K562 (cell line): ENCODE results near the gene INMT. TPM values are rescaled to one million over a fixed set of nuclear protein-coding genes. Genes with fewer than 3 reads are reported as not detected.

Experiments
- ATAC-seq: fragments of 200-7000 bp; cut with Tn5 transposase; 3 replicates; pipeline ENCODE4 v1.9.1; 2020; ENCODE audit warnings: moderate library complexity
- BruUV-seq: library from RNA; stranded (reverse); fragments of 400-500 nt; replicated peaks from 2 replicates; lab custom pipeline; 2021; lab: Mats Ljungman, UMichigan
- CTCF ChIA-PET: fragments of 300-600 bp; formaldehyde crosslinking; extraction: SDS; loops from one replicate; lab custom pipeline; 2021; ENCODE audit warnings: low intra/inter-chr PET ratio; lab: Yijun Ruan, JAX
- POLR2A ChIA-PET: fragments of 300-600, 350-650 bp; sonication (Branson Sonifier 250); formaldehyde crosslinking; extraction: SDS; loops from one replicate; lab custom pipeline; 2021; ENCODE audit warnings: antibody characterized with exemption, inconsistent platforms; lab: Yijun Ruan, JAX
- DNase-seq, 4 experiments: peaks; one replicate each; pipeline versions ENCODE4 v3.0.0 to v3.0.0-alpha.2; 2011 to 2018; ENCODE audit warnings: low spot score in 3 of 4, mixed read lengths in 3 of 4; ENCODE audit errors: extremely low read depth in 1 of 4
- FAIRE-seq: peaks from 2 replicates; lab custom pipeline; 2011; peaks lifted over from hg19 to GRCh38; lab: Jason Lieb, UNC
- H2AFZ ChIP-seq: 2 replicates; pipeline ENCODE4 v1.6.0; 2011; ENCODE audit warnings: low read depth, low read length, control low read depth, inconsistent platforms
- H3K27ac ChIP-seq: fragments of 200-600 bp; 3 replicates; pipeline ENCODE4 v1.8.0; 2011; ENCODE audit warnings: low read depth, mild to moderate bottlenecking, control low read depth, inconsistent platforms, low read length, moderate library complexity, mixed read lengths; ENCODE audit errors: extremely low read depth
- H3K27me3 ChIP-seq, 2 experiments: fragments of 300-600 bp in 1 of 2; 2 replicates in 1 of 2; 3 replicates in 1 of 2; pipeline versions ENCODE4 v1.6.0 to v1.8.0; 2011; ENCODE audit warnings: inconsistent platforms in 2 of 2, low read length in 2 of 2, mild to moderate bottlenecking in 1 of 2, mixed read lengths in 1 of 2, moderate library complexity in 1 of 2; ENCODE audit not compliant: control insufficient read depth in 2 of 2, insufficient read depth in 2 of 2
- H3K36me3 ChIP-seq: fragments of 300-600 bp; 3 replicates; pipeline ENCODE4 v1.8.0; 2011; ENCODE audit warnings: mild to moderate bottlenecking, low read length, inconsistent platforms; ENCODE audit not compliant: control insufficient read depth, insufficient read depth
- H3K4me1 ChIP-seq, 2 experiments: fragments of 200-600 bp in 1 of 2; replicated peaks in 1 of 2; 2 replicates in 1 of 2; 3 replicates in 1 of 2; pipeline versions ENCODE4 v1.5.1 to v1.8.0; 2011; ENCODE audit warnings: inconsistent platforms in 2 of 2, low read length in 2 of 2, mild to moderate bottlenecking in 1 of 2, mixed read lengths in 1 of 2, moderate library complexity in 1 of 2; ENCODE audit not compliant: control insufficient read depth in 2 of 2, insufficient read depth in 2 of 2
- H3K4me2 ChIP-seq: 2 replicates; pipeline ENCODE4 v1.6.1; 2011; ENCODE audit warnings: low read length, control low read depth, inconsistent platforms, mixed read lengths; ENCODE audit not compliant: insufficient read depth
- H3K4me3 ChIP-seq: fragments of 200-600 bp; sonication (generic), shearing (Covaris generic); 2 replicates; pipeline ENCODE4 v1.5.1; 2016; ENCODE audit warnings: control low read depth, inconsistent platforms
- H3K79me2 ChIP-seq: fragments of 200-600 bp; 3 replicates; pipeline ENCODE4 v1.8.0; 2011; ENCODE audit warnings: low read length, inconsistent platforms; ENCODE audit not compliant: control insufficient read depth, insufficient read depth
- H3K9ac ChIP-seq, 2 experiments: 2 replicates each; pipeline versions ENCODE4 v1.6.0 to v1.6.1; 2011; ENCODE audit warnings: low read depth in 2 of 2, low read length in 2 of 2, control low read depth in 1 of 2, inconsistent platforms in 1 of 2, mild to moderate bottlenecking in 1 of 2, mixed read lengths in 1 of 2; ENCODE audit not compliant: insufficient read depth in 1 of 2
- H3K9me1 ChIP-seq: one replicate; pipeline ENCODE4 v1.6.0; 2011; ENCODE audit warnings: inconsistent platforms, mild to moderate bottlenecking, low read length, moderate library complexity; ENCODE audit not compliant: control insufficient read depth, insufficient read depth
- H3K9me3 ChIP-seq: replicated peaks from 2 replicates; pipeline ENCODE4 v1.5.1; 2011; ENCODE audit warnings: low read depth, low read length, inconsistent platforms; ENCODE audit not compliant: control insufficient read depth, insufficient read depth
- H4K20me1 ChIP-seq: replicated peaks from 2 replicates; pipeline ENCODE4 v1.6.1; 2011; ENCODE audit warnings: low read length, inconsistent platforms, mixed read lengths; ENCODE audit not compliant: control insufficient read depth, insufficient read depth
- ZNF197 ChIP-seq: fragments of 200-800 bp; sonication (Bioruptor generic); IDR thresholded peaks from 2 replicates; pipeline ENCODE4 v1.6.1; 2016; ENCODE audit warnings: low read depth, missing genetic modification characterization, missing compliant biosample characterization
- WGBS: fragments of 100-300 bp; shearing (Covaris generic); methylation state at CpG from one replicate; pipeline ENCODE4 v1.1.6; 2016; ENCODE audit warnings: low coverage, mixed read lengths; ENCODE audit not compliant: insufficient coverage; ENCODE audit errors: missing lambda C conversion rate; 5-methylcytosine and 5-hydroxymethylcytosine counted together
- in situ Hi-C: fragments of 300-500 bp; cut with MboI; formaldehyde crosslinking; loops from 4 replicates; pipeline ENCODE4 v1.15.0; 2018; ENCODE audit warnings: inconsistent platforms, mixed read lengths
- intact Hi-C: fragments of 100-400 bp; cut with micrococcal nuclease; formaldehyde crosslinking; loops from 2 replicates; pipeline ENCODE4 v1.14.2; 2022
- polyA plus RNA-seq, 8 experiments: library from polyadenylated mRNA; depleted of rRNA in 4 of 8; stranded (reverse) in 5 of 8; unstranded in 3 of 8; fragments of >200 nt; fragmentation: Nextera tagmentation in 2 of 8; fragmentation: Illumina TruSeq in 1 of 8; extraction: Ambion mirVana in 2 of 8; extraction: Trizol in 1 of 8; gene quantifications; 2 replicates each; pipeline versions ENCODE4 v1.2.1 to v1.2.3, GENCODE V29; 2011 to 2014; ENCODE audit warnings: inconsistent platforms in 1 of 8, missing spikeins in 1 of 8
- total RNA-seq, 7 experiments: library from RNA; depleted of rRNA in 6 of 7; stranded (reverse); fragments of >200 nt in 6 of 7; fragmentation: Illumina TruSeq in 2 of 7; extraction: Trizol in 2 of 7; gene quantifications; 2 replicates each; pipeline versions ENCODE4 v1.2.1 to v1.2.3, GENCODE V29; 2011 to 2021; ENCODE audit warnings: low replicate concordance in 1 of 7
- TF ChIP-seq, protein P1 (sequence below): fragments of 450-650 bp; IDR thresholded peaks from 2 replicates; pipeline ENCODE4 v1.6.1; 2018; ENCODE audit not compliant: partially characterized antibody

The INMT gene
- total and polyA plus RNA-seq, 9 of the 15 experiments (the other 6 are each of a cell fraction or from before 2014, with no cell fraction given) = 0.04 to 0.27 TPM; not detected in 7

DNA sequence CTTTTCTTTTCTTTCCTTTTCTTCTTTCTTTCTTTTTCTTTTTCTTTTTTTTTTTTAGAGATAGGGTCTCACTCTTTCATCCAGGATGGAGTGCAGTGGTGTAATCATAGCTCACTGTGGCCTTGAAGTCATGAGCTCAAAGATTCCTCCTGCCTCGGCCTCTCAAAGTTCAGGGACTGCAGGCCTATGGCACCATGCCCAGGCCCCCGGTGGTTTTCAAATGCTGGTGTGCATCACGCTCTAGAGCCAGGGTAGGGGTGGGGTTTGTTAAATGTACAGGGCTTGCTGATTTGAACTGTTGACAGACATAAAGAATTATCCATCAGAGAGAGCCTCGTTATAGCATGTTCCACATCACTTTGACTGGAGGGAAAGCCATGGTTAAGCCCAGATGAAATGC, 25.0 kb downstream of the INMT start:
- ATAC-seq = no peak

More for the DNA sequence above, 25.0 kb downstream of the INMT start:
- no peak overlapping the region for H3K4me3 ChIP-seq
- 86% methylated on average over 4 of the region's 4 CpGs for WGBS
- intact Hi-C loops = no loop called here
- ChIA-PET CTCF (no interaction called here), POLR2A (no interaction called here)
- peaks cover 7 to 15% of the 10 kb centered on the region in 2 experiments; a peak in 3 of 5 replicates for H3K4me1 ChIP-seq
- H3K9ac ChIP-seq = no peak overlapping the region
- H3K79me2 ChIP-seq = peaks cover 55% of the 10 kb centered on the region
- DNase-seq = no peak
- H3K4me2 ChIP-seq = no peak overlapping the region
- TF ChIP-seq ZNF197 (CRISPR knock-in tag) = no peak
- TF ChIP-seq, protein P1, sequence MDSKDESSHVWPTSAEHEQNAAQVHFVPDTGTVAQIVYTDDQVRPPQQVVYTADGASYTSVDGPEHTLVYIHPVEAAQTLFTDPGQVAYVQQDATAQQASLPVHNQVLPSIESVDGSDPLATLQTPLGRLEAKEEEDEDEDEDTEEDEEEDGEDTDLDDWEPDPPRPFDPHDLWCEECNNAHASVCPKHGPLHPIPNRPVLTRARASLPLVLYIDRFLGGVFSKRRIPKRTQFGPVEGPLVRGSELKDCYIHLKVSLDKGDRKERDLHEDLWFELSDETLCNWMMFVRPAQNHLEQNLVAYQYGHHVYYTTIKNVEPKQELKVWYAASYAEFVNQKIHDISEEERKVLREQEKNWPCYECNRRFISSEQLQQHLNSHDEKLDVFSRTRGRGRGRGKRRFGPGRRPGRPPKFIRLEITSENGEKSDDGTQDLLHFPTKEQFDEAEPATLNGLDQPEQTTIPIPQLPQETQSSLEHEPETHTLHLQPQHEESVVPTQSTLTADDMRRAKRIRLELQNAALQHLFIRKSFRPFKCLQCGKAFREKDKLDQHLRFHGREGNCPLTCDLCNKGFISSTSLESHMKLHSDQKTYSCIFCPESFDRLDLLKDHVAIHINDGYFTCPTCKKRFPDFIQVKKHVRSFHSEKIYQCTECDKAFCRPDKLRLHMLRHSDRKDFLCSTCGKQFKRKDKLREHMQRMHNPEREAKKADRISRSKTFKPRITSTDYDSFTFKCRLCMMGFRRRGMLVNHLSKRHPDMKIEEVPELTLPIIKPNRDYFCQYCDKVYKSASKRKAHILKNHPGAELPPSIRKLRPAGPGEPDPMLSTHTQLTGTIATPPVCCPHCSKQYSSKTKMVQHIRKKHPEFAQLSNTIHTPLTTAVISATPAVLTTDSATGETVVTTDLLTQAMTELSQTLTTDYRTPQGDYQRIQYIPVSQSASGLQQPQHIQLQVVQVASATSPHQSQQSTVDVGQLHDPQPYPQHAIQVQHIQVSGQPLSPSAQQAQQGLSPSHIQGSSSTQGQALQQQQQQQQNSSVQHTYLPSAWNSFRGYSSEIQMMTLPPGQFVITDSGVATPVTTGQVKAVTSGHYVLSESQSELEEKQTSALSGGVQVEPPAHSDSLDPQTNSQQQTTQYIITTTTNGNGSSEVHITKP = peak; percentile 77
- no peak overlapping the region for H2AFZ ChIP-seq
- BruUV-seq = no TSS peak
- H3K27ac ChIP-seq = no peak overlapping the region
- no peak for FAIRE-seq
- H3K36me3 ChIP-seq = peaks cover 53% of the 10 kb centered on the region
- in situ Hi-C loops = no loop called here
- no peaks in the 10 kb centered on the region for H3K9me3 ChIP-seq
- no peaks in the 10 kb centered on the region for H4K20me1 ChIP-seq
- H3K9me1 ChIP-seq = peaks cover 2% of the 10 kb centered on the region
- no peaks in the 10 kb centered on the region for H3K27me3 ChIP-seq
